ENCODE results near the gene ABCD4. TPM values are rescaled to one million over a fixed set of nuclear protein-coding genes. Genes with fewer than 3 reads are reported as not detected.

ABCD4 gene
- total RNA-seq, 1 experiment from 2014 or later: 46.7 TPM

DNA sequence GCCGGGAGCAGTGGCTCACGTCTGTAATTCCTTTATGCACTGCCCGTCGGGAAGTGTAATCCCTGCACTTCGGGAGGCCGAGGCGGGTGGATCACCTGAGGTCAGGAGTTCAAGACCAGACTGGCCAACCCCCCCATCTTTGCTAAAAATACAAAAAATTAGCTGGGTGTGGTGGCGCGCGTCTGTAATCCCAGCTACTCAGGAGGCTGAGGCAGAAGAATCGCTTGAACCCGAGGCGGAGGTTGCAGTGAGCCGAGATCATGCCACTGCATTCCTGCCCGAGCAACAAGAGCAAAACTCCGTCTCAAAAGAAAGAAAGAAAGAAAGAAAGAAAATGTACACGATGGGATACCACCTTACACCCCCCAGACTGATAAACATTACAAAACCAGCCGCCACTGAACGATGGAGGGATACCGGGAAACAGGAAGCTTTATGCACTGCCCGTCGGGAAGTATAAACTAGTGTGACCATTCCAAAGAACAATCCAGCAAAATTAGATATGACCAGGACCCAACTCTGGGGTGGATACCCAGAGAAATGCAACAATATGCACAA is 1.1 kb downstream of the ABCD4 start:
- CTCF ChIA-PET: interaction anchor here (0.5 kb wide), 1 partner anchor 134 kb away, joined by 8 read pairs; no protein-coding TSS in a partner anchor
- peak overlapping the region; percentile 83 for H3K4me3 ChIP-seq (ENCODE audit: low read depth, low read length, poor library complexity, severe bottlenecking)
- intact Hi-C loops (cut with micrococcal nuclease; ENCODE audit: unreplicated experiment): no loop called here
- POLR2A ChIA-PET (ENCODE audit: low non-redundant PET): no interaction called here
- DNase-seq (ENCODE audit: low spot score): no peak
- H3K27me3 ChIP-seq (replicated peaks; ENCODE audit: insufficient read depth, low read depth, low read length, poor library complexity): no peaks in the 10 kb centered on the region
- H3K9me3 ChIP-seq (ENCODE audit: low read depth, low read length, poor library complexity, severe bottlenecking): no peaks in the 10 kb centered on the region
- TF ChIP-seq, protein P1, sequence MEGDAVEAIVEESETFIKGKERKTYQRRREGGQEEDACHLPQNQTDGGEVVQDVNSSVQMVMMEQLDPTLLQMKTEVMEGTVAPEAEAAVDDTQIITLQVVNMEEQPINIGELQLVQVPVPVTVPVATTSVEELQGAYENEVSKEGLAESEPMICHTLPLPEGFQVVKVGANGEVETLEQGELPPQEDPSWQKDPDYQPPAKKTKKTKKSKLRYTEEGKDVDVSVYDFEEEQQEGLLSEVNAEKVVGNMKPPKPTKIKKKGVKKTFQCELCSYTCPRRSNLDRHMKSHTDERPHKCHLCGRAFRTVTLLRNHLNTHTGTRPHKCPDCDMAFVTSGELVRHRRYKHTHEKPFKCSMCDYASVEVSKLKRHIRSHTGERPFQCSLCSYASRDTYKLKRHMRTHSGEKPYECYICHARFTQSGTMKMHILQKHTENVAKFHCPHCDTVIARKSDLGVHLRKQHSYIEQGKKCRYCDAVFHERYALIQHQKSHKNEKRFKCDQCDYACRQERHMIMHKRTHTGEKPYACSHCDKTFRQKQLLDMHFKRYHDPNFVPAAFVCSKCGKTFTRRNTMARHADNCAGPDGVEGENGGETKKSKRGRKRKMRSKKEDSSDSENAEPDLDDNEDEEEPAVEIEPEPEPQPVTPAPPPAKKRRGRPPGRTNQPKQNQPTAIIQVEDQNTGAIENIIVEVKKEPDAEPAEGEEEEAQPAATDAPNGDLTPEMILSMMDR (conservative IDR thresholded peaks at IDR 0.05; ENCODE audit: low read depth, low read length): no peak
- TF ChIP-seq EZH2 (IDR thresholded peaks at IDR 0.05; ENCODE audit: borderline replicate concordance, low read depth, low read length, poor library complexity, severe bottlenecking): no peak
- H3K36me3 ChIP-seq (ENCODE audit: insufficient read depth, low read length, poor library complexity, severe bottlenecking): peaks cover 6% of the 10 kb centered on the region
- no peak overlapping the region for H3K27ac ChIP-seq (ENCODE audit: low read depth, low read length, poor library complexity, severe bottlenecking)
- BruUV-seq (replicated peaks): TSS peak; percentile 54
- H3K4me1 ChIP-seq (ENCODE audit: insufficient read depth, low read length, poor library complexity, severe bottlenecking): peaks cover 5% of the 10 kb centered on the region

DNA sequence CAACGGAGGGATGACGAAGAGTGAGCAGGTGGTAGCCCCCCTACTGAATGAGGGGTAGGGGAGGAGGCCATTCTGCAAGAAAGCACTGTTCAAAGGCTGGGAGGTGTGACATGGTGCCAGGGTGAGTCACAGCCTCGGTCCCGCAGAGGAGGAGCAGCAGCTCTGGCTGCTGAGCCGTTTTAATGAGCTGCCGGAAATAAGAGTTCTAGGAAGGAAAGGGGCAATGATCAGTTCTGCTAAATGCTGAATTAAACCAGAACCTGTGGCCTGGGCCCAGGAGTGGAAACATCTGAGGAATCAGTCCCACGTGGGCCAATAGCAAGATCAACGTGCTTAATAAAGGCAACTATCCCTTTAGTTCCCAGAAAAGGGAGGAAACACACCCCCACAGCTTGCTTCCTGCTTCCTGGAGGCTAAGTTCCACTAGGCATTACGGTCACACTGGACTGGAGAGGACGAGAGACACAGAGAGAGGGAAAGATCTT is 3.6 kb downstream of the ABCD4 start:
- no TSS peak for BruUV-seq (replicated peaks)
- TF ChIP-seq, protein P1 (conservative IDR thresholded peaks at IDR 0.05; ENCODE audit: low read depth, low read length): no peak
- Histone ChIP-seq H3K9me3 (ENCODE audit: low read depth, low read length, poor library complexity, severe bottlenecking) (no peaks in the 10 kb centered on the region), H3K27me3 (replicated peaks; ENCODE audit: insufficient read depth, low read depth, low read length, poor library complexity) (no peaks in the 10 kb centered on the region), H3K36me3 (ENCODE audit: insufficient read depth, low read length, poor library complexity, severe bottlenecking) (peaks cover 6% of the 10 kb centered on the region), H3K27ac (ENCODE audit: low read depth, low read length, poor library complexity, severe bottlenecking) (peak overlapping the region; percentile 62), H3K4me1 (ENCODE audit: insufficient read depth, low read length, poor library complexity, severe bottlenecking) (peaks cover 5% of the 10 kb centered on the region), H3K4me3 (ENCODE audit: low read depth, low read length, poor library complexity, severe bottlenecking) (no peak overlapping the region)
- ChIA-PET POLR2A (ENCODE audit: low non-redundant PET) (no interaction called here), CTCF (interaction anchor here (0.5 kb wide), 1 partner anchor 8 kb away, joined by 6 read pairs; no protein-coding TSS in a partner anchor)
- intact Hi-C loops (cut with micrococcal nuclease; ENCODE audit: unreplicated experiment): no loop called here
- peak; percentile 72 for DNase-seq (ENCODE audit: low spot score)

DNA sequence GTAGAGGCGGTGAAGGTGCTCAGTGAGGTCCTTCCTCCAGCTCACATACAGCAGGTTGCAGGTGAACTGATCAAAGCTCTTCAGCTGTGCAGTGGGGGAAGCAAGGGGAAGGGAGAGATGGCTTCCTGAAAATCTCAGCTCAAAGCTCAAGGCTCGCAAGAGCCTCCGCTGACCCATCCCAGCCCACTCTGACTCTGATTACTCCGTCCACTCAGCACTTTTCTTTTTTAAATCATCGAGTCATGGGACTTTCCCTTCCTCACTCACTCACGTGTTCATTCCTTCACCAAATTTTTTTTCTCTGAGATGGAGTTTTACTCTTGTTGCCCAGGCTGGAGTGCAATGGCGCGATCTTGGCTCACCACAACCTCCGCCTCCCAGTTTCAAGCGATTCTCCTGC is 4.7 kb downstream of the ABCD4 start:
- intact Hi-C loops (cut with micrococcal nuclease; ENCODE audit: unreplicated experiment): no loop called here
- ChIA-PET POLR2A (ENCODE audit: low non-redundant PET) (interaction anchor here (0.6 kb wide), 1 partner anchor 886 kb away, joined by 3 read pairs; no protein-coding TSS in a partner anchor), CTCF (no interaction called here)
- Histone ChIP-seq H3K9me3 (ENCODE audit: low read depth, low read length, poor library complexity, severe bottlenecking) (no peaks in the 10 kb centered on the region), H3K36me3 (ENCODE audit: insufficient read depth, low read length, poor library complexity, severe bottlenecking) (peaks cover 6% of the 10 kb centered on the region), H3K4me3 (ENCODE audit: low read depth, low read length, poor library complexity, severe bottlenecking) (no peak overlapping the region), H3K4me1 (ENCODE audit: insufficient read depth, low read length, poor library complexity, severe bottlenecking) (peaks cover 5% of the 10 kb centered on the region), H3K27me3 (replicated peaks; ENCODE audit: insufficient read depth, low read depth, low read length, poor library complexity) (no peaks in the 10 kb centered on the region), H3K27ac (ENCODE audit: low read depth, low read length, poor library complexity, severe bottlenecking) (no peak overlapping the region)
- BruUV-seq (replicated peaks): no TSS peak
- DNase-seq (ENCODE audit: low spot score): no peak
- TF ChIP-seq, protein P1 (conservative IDR thresholded peaks at IDR 0.05; ENCODE audit: low read depth, low read length): no peak
- TF ChIP-seq EZH2 (IDR thresholded peaks at IDR 0.05; ENCODE audit: borderline replicate concordance, low read depth, low read length, poor library complexity, severe bottlenecking): no peak

Measured in A673 (cell line).